ENCODE results near the gene PLCG1. TPM values are rescaled to one million over a fixed set of nuclear protein-coding genes. Genes with fewer than 3 reads are reported as not detected.

PLCG1 gene
- total and polyA plus RNA-seq, 2 of the 8 experiments (the other 6 are each of a cell fraction or from before 2014, with no cell fraction given): 103 to 154 TPM

- no peak for TF ChIP-seq EZH2 (IDR thresholded peaks at IDR 0.05; ENCODE audit: low read depth, low read length, severe bottlenecking)
- no peak for TF ChIP-seq TAF7 (optimal IDR thresholded peaks at IDR 0.05; ENCODE audit: borderline replicate concordance, low read depth, low read length)
Measured at GRCh38 chr20:41158082-41158625, 20.8 kb downstream of the PLCG1 start (continued).
